IMR-90 (cell line): Measurements from ENCODE around the gene CEP83. TPM values are rescaled to one million over a fixed set of nuclear protein-coding genes. Genes with fewer than 3 reads are reported as not detected.

ENCODE experiments used
- ATAC-seq: fragments of 200-7000 bp; cut with Tn5 transposase; 2 replicates; pipeline ENCODE4 v1.9.1; 2020; ENCODE audit warnings: low read depth, mild to moderate bottlenecking, moderate library complexity
- BruUV-seq: library from RNA; stranded (reverse); fragments of 400-500 nt; replicated peaks from 2 replicates; lab custom pipeline; 2021; lab: Mats Ljungman, UMichigan
- CTCF ChIA-PET: fragments of 300-600 bp; formaldehyde crosslinking; extraction: SDS; loops from one replicate; lab custom pipeline; 2021; ENCODE audit warnings: antibody characterized with exemption; lab: Yijun Ruan, JAX
- POLR2A ChIA-PET: fragments of 300-600 bp; sonication (Branson Sonifier 250); formaldehyde crosslinking; loops from one replicate; lab custom pipeline; 2022; ENCODE audit warnings: antibody characterized with exemption; ENCODE audit not compliant: unreplicated experiment; lab: Charles Lee
- DNase-seq: peaks from one replicate; pipeline ENCODE4 v3.0.0; 2013
- H2AFZ ChIP-seq: replicated peaks from 2 replicates; pipeline ENCODE3; 2013; ENCODE audit warnings: low read length, mild to moderate bottlenecking; ENCODE audit not compliant: poor library complexity
- H2AK5ac ChIP-seq: 2 replicates; pipeline ENCODE4 v1.6.1; 2013; ENCODE audit warnings: low read depth, low read length, inconsistent platforms
- H2AK9ac ChIP-seq: replicated peaks from 2 replicates; pipeline ENCODE3; 2013; ENCODE audit warnings: mild to moderate bottlenecking, low read depth, low read length, moderate library complexity; ENCODE audit not compliant: poor library complexity
- H2BK120ac ChIP-seq: 2 replicates; pipeline ENCODE4 v1.6.1; 2013; ENCODE audit warnings: low read depth, low read length, inconsistent platforms
- H2BK15ac ChIP-seq: 3 replicates; pipeline ENCODE4 v1.6.1; 2013; ENCODE audit warnings: low read depth, low read length, inconsistent platforms
- H2BK20ac ChIP-seq: 2 replicates; pipeline ENCODE4 v1.6.1; 2013; ENCODE audit warnings: low read depth, mild to moderate bottlenecking, inconsistent platforms, low read length, moderate library complexity
- H2BK5ac ChIP-seq: 2 replicates; pipeline ENCODE4 v1.6.1; 2013; ENCODE audit warnings: mild to moderate bottlenecking, low read depth, low read length, inconsistent platforms; ENCODE audit not compliant: poor library complexity, severe bottlenecking
- H3K14ac ChIP-seq: replicated peaks from 2 replicates; pipeline ENCODE4 v1.6.1; 2013; ENCODE audit warnings: low read depth, low read length, inconsistent platforms
- H3K18ac ChIP-seq: 2 replicates; pipeline ENCODE4 v1.6.1; 2013; ENCODE audit warnings: low read depth, low read length, control low read depth
- H3K23ac ChIP-seq: 2 replicates; pipeline ENCODE4 v1.6.1; 2013; ENCODE audit warnings: low read depth, low read length, inconsistent platforms
- H3K27ac ChIP-seq: 2 replicates; pipeline ENCODE4 v1.5.1; 2013; ENCODE audit warnings: mild to moderate bottlenecking, control low read depth, low read length; ENCODE audit not compliant: insufficient read depth
- H3K27me3 ChIP-seq: 2 replicates; pipeline ENCODE4 v1.6.1; 2013; ENCODE audit warnings: low read length; ENCODE audit not compliant: control insufficient read depth, insufficient read depth
- H3K36me3 ChIP-seq: 2 replicates; pipeline ENCODE4 v1.6.1; 2013; ENCODE audit warnings: low read length, mixed read lengths; ENCODE audit not compliant: control insufficient read depth, insufficient read depth
- H3K4ac ChIP-seq: 2 replicates; pipeline ENCODE4 v1.6.1; 2013; ENCODE audit warnings: low read depth, low read length, inconsistent platforms
- H3K4me1 ChIP-seq: 2 replicates; pipeline ENCODE4 v1.6.1; 2013; ENCODE audit warnings: low read length, mixed read lengths; ENCODE audit not compliant: control insufficient read depth, insufficient read depth
- H3K4me2 ChIP-seq: 2 replicates; pipeline ENCODE4 v1.6.1; 2013; ENCODE audit warnings: low read depth, mild to moderate bottlenecking, control low read depth, low read length, moderate library complexity
- H3K4me3 ChIP-seq: 2 replicates; pipeline ENCODE4 v1.5.1; 2013; ENCODE audit warnings: low read depth, mild to moderate bottlenecking, control low read depth, low read length, moderate library complexity; ENCODE audit not compliant: insufficient read depth
- H3K56ac ChIP-seq: 2 replicates; pipeline ENCODE4 v1.6.1; 2013; ENCODE audit warnings: low read length, inconsistent platforms; ENCODE audit not compliant: insufficient read depth; ENCODE audit errors: extremely low read depth
- H3K79me1 ChIP-seq, 2 experiments: 2 replicates each; pipeline ENCODE4 v1.6.1; 2013; ENCODE audit warnings: low read length in 2 of 2, inconsistent platforms in 1 of 2, low read depth in 1 of 2
- H3K9ac ChIP-seq: 2 replicates; pipeline ENCODE4 v1.6.1; 2013; ENCODE audit warnings: low read depth, low read length, control low read depth
- H3K9me1 ChIP-seq: 2 replicates; pipeline ENCODE4 v1.6.1; 2013; ENCODE audit warnings: low read length, inconsistent platforms; ENCODE audit not compliant: insufficient read depth
- H3K9me3 ChIP-seq: 2 replicates; pipeline ENCODE4 v1.6.1; 2013; ENCODE audit warnings: low read length; ENCODE audit not compliant: control insufficient read depth, insufficient read depth
- H4K20me1 ChIP-seq: 2 replicates; pipeline ENCODE4 v1.6.1; 2013; ENCODE audit warnings: low read length, inconsistent platforms; ENCODE audit not compliant: insufficient read depth
- H4K5ac ChIP-seq: 2 replicates; pipeline ENCODE4 v1.6.1; 2013; ENCODE audit warnings: mild to moderate bottlenecking, low read depth, low read length, control low read depth
- H4K8ac ChIP-seq, 2 experiments: 2 replicates each; pipeline ENCODE4 v1.6.1; 2013; ENCODE audit warnings: low read depth in 2 of 2, low read length in 2 of 2, control low read depth in 1 of 2, inconsistent platforms in 1 of 2
- H4K91ac ChIP-seq: 2 replicates; pipeline ENCODE4 v1.6.1; 2013; ENCODE audit warnings: low read depth, low read length, inconsistent platforms; ENCODE audit not compliant: insufficient read depth
- BHLHE40 ChIP-seq: fragments of 150-350 bp; IDR thresholded peaks from 2 replicates; pipeline ENCODE4 v1.6.1; 2016; ENCODE audit warnings: mild to moderate bottlenecking, low read depth, low read length
- CEBPB ChIP-seq: IDR thresholded peaks from 2 replicates; pipeline ENCODE4 v1.6.1; 2012; ENCODE audit warnings: low read depth, low read length, improper control_type of control experiment
- CHD1 ChIP-seq: IDR thresholded peaks from 2 replicates; pipeline ENCODE4 v1.6.1; 2012; ENCODE audit warnings: low read depth, low read length, improper control_type of control experiment
- CTCF ChIP-seq: conservative IDR thresholded peaks from 2 replicates; pipeline ENCODE4 v1.5.1; 2012; ENCODE audit warnings: mild to moderate bottlenecking, low read depth, low read length, improper control_type of control experiment
- ELK1 ChIP-seq: fragments of 150-350 bp; IDR thresholded peaks from 2 replicates; pipeline ENCODE4 v1.6.1; 2016; ENCODE audit warnings: low read depth, mild to moderate bottlenecking, low read length, moderate library complexity, borderline replicate concordance
- FOS ChIP-seq: fragments of 150-350 bp; IDR thresholded peaks from 2 replicates; pipeline ENCODE4 v1.6.1; 2016; ENCODE audit warnings: low read depth, low read length
- MAFK ChIP-seq: IDR thresholded peaks from 2 replicates; pipeline ENCODE4 v1.6.1; 2012; ENCODE audit warnings: low read depth, low read length, improper control_type of control experiment
- MAZ ChIP-seq: IDR thresholded peaks from 2 replicates; pipeline ENCODE4 v1.6.1; 2012; ENCODE audit warnings: low read depth, mild to moderate bottlenecking, low read length, improper control_type of control experiment, moderate library complexity, borderline replicate concordance
- MXI1 ChIP-seq: IDR thresholded peaks from 2 replicates; pipeline ENCODE4 v1.6.1; 2012; ENCODE audit warnings: low read depth, mild to moderate bottlenecking, low read length, moderate library complexity, borderline replicate concordance
- NFE2L2 ChIP-seq: fragments of 150-350 bp; IDR thresholded peaks from 2 replicates; pipeline ENCODE4 v1.6.1; 2016; ENCODE audit warnings: low read depth, mild to moderate bottlenecking, low read length
- POLR2A ChIP-seq: IDR thresholded peaks from 2 replicates; pipeline ENCODE4 v1.6.1; 2012; ENCODE audit warnings: mild to moderate bottlenecking, low read depth, low read length
- RAD21 ChIP-seq: IDR thresholded peaks from 2 replicates; pipeline ENCODE4 v1.6.1; 2012; ENCODE audit warnings: low read length, improper control_type of control experiment
- RCOR1 ChIP-seq: IDR thresholded peaks from 2 replicates; pipeline ENCODE4 v1.6.1; 2012; ENCODE audit warnings: mild to moderate bottlenecking, low read length, improper control_type of control experiment; ENCODE audit not compliant: insufficient replicate concordance
- RFX5 ChIP-seq: IDR thresholded peaks from 2 replicates; pipeline ENCODE4 v1.8.0; 2012; ENCODE audit warnings: low read depth, mild to moderate bottlenecking, low read length, moderate library complexity
- SMC3 ChIP-seq: fragments of 150-350 bp; IDR thresholded peaks from 2 replicates; pipeline ENCODE4 v1.6.1; 2016; ENCODE audit warnings: low read depth, mild to moderate bottlenecking, antibody characterized with exemption, low read length, moderate library complexity
- USF2 ChIP-seq: fragments of 150-350 bp; IDR thresholded peaks from 2 replicates; pipeline ENCODE4 v1.6.1; 2017; ENCODE audit warnings: mild to moderate bottlenecking, antibody characterized with exemption, low read length, low read depth
- WGBS, 2 experiments: methylation state at CpG; one replicate each; pipeline versions ENCODE4 v1.1.5 to v1.1.7; 2013; ENCODE audit warnings: missing lambda C conversion rate in 2 of 2; ENCODE audit not compliant: insufficient read length in 1 of 2; ENCODE audit errors: extremely low coverage in 2 of 2; 5-methylcytosine and 5-hydroxymethylcytosine counted together
- dilution Hi-C: fragments of 300-500 bp; cut with HindIII; formaldehyde crosslinking; loops from one replicate; pipeline ENCODE4 v1.14.3; 2018; ENCODE audit warnings: low sequenced_read_pairs; ENCODE audit not compliant: unreplicated experiment
- in situ Hi-C: fragments of 300-500 bp; cut with MboI; formaldehyde crosslinking; loops from 3 replicates; pipeline ENCODE4 v1.14.3; 2019; ENCODE audit warnings: low sequenced_read_pairs, inconsistent platforms, mixed read lengths
- intact Hi-C: fragments of 100-400 bp; cut with micrococcal nuclease; formaldehyde crosslinking; loops from 2 replicates; pipeline ENCODE4 v1.10.0; 2022
- polyA plus RNA-seq, 3 experiments: library from polyadenylated mRNA; depleted of rRNA; stranded (reverse); fragments of >200 nt; gene quantifications; 2 replicates each; pipeline ENCODE4 v1.2.3, GENCODE V29; 2012; ENCODE audit warnings: low replicate concordance in 1 of 3
- total RNA-seq: library from RNA; depleted of rRNA; stranded (reverse); fragments of >200 nt; gene quantifications from 2 replicates; pipeline ENCODE4 v1.2.3, GENCODE V29; 2012

CEP83 gene
- total and polyA plus RNA-seq, 2 of the 4 experiments (the other 2 are of a cell fraction) = 3.9 to 8.9 TPM

DNA sequence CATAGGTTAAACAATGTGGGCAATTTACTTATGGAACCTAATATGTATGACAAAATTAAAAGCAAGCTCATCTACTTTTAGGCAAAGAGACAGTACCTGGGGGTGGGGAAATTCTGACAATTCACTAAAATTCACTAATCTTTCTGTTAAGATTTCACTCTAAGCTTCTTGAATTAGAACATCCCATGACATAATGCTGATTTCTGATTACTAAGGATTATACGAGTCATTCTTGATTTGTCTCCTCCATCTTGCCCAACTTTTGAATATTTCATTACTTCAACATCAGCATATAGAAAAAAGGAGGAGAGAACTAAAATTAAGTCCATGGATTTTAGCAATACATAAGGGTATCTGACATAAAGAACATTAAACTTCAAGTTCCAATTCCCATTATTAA, 2.4 kb downstream of the CEP83 start:
- in situ Hi-C loops (no loop called here), dilution Hi-C loops (no loop called here), intact Hi-C loops (loop anchor here (5.0 kb wide), 1 partner anchor 75 kb away; no protein-coding TSS in a partner anchor)
- H3K56ac ChIP-seq = no peak overlapping the region
- no peak overlapping the region for H4K91ac ChIP-seq
- no peak overlapping the region for H2AK9ac ChIP-seq
- POLR2A ChIA-PET = no interaction called here
- CTCF ChIA-PET = no interaction called here
- no peak overlapping the region for H3K18ac ChIP-seq
- no peak for TF ChIP-seq NFE2L2
- TF ChIP-seq MAZ = no peak
- no peak for TF ChIP-seq SMC3
- TF ChIP-seq CEBPB = no peak
- no peak for TF ChIP-seq RAD21
- no peak for TF ChIP-seq CHD1
- no peak for TF ChIP-seq POLR2A
- TF ChIP-seq RCOR1 = no peak
- no peak for TF ChIP-seq MXI1
- no peak for TF ChIP-seq RFX5
- TF ChIP-seq CTCF = no peak
- no peak for TF ChIP-seq ELK1
- no peak for TF ChIP-seq BHLHE40
- TF ChIP-seq MAFK = no peak
- no peak for TF ChIP-seq USF2
- TF ChIP-seq FOS = no peak
- H3K23ac ChIP-seq = no peak overlapping the region
- no peak overlapping the region for H2BK20ac ChIP-seq
- H2BK5ac ChIP-seq = no peak overlapping the region
- DNase-seq = no peak
- no peak overlapping the region for H2BK120ac ChIP-seq
- H3K4ac ChIP-seq = no peak overlapping the region
- no peaks in the 10 kb centered on the region for H3K9me1 ChIP-seq
- H2AK5ac ChIP-seq = no peak overlapping the region
- H4K20me1 ChIP-seq = no peaks in the 10 kb centered on the region
- no CpG with 5 or more reads among the region's 1 CpG for WGBS, 2 experiments
- H3K4me1 ChIP-seq = no peaks in the 10 kb centered on the region
- no peak overlapping the region for H4K5ac ChIP-seq
- no peak overlapping the region for H4K8ac ChIP-seq
- peaks cover 1% of the 10 kb centered on the region; the same call in 1 of the 2 replicates for H3K36me3 ChIP-seq
- H3K4me3 ChIP-seq = no peak overlapping the region
- peaks cover 0 to 19% of the 10 kb centered on the region in 2 experiments; a peak in 3 of 4 replicates for H3K79me1 ChIP-seq
- H3K9ac ChIP-seq = no peak overlapping the region
- no peak overlapping the region for H2BK15ac ChIP-seq
- ATAC-seq = no peak
- no peak overlapping the region for H3K4me2 ChIP-seq
- H3K9me3 ChIP-seq = no peaks in the 10 kb centered on the region
- H3K14ac ChIP-seq = no peak overlapping the region
- H2AFZ ChIP-seq = no peak overlapping the region
- BruUV-seq = no TSS peak
- H3K27me3 ChIP-seq = no peaks in the 10 kb centered on the region
- no peak overlapping the region for H3K27ac ChIP-seq
